ENCODE measurements around the gene NR4A1.
A peak's percentile ranks its signal among the peaks of the same experiment; 100 is the strongest.

NR4A1 gene

GRCh38 chr12:52042706-52043385, 8.4 kb upstream of the NR4A1 start:
- no peak for DNase-seq (ENCODE audit: low read depth)
- TF ChIP-seq CTCF (IDR thresholded peaks at IDR 0.05; ENCODE audit: control insufficient read depth, extremely low read depth, insufficient read depth), result no peak
- no peak overlapping the region for H3K4me3 ChIP-seq (ENCODE audit: low read depth, low read length)

GRCh38 chr12:52043386-52044212, 7.6 kb upstream of the NR4A1 start:
- DNase-seq (ENCODE audit: low read depth), result no peak
- TF ChIP-seq CTCF (IDR thresholded peaks at IDR 0.05; ENCODE audit: control insufficient read depth, extremely low read depth, insufficient read depth), result no peak
- no peak overlapping the region for H3K4me3 ChIP-seq (ENCODE audit: low read depth, low read length)

GRCh38 chr12:52044292-52044983, 6.8 kb upstream of the NR4A1 start:
- peak; percentile 80 for DNase-seq (ENCODE audit: low read depth)
- H3K4me3 ChIP-seq (ENCODE audit: low read depth, low read length), result no peak overlapping the region
- no peak for TF ChIP-seq CTCF (IDR thresholded peaks at IDR 0.05; ENCODE audit: control insufficient read depth, extremely low read depth, insufficient read depth)

- no peak for TF ChIP-seq CTCF (IDR thresholded peaks at IDR 0.05; ENCODE audit: control insufficient read depth, extremely low read depth, insufficient read depth)
- no peak overlapping the region for H3K4me3 ChIP-seq (ENCODE audit: low read depth, low read length)
- DNase-seq (ENCODE audit: low read depth), result no peak
Measured at GRCh38 chr12:52045794-52046199, 5.4 kb upstream of the NR4A1 start.

GRCh38 chr12:52046859-52047258, 4.4 kb upstream of the NR4A1 start:
- no peak for TF ChIP-seq CTCF (IDR thresholded peaks at IDR 0.05; ENCODE audit: control insufficient read depth, extremely low read depth, insufficient read depth)
- DNase-seq (ENCODE audit: low read depth), result no peak
- no peak overlapping the region for H3K4me3 ChIP-seq (ENCODE audit: low read depth, low read length)

- DNase-seq (ENCODE audit: low read depth), result no peak
- no peak for TF ChIP-seq CTCF (IDR thresholded peaks at IDR 0.05; ENCODE audit: control insufficient read depth, extremely low read depth, insufficient read depth)
- no peak overlapping the region for H3K4me3 ChIP-seq (ENCODE audit: low read depth, low read length)
Measured at GRCh38 chr12:52049286-52049685, 2.0 kb upstream of the NR4A1 start.

Data from LNCaP clone FGC (cell line).